OCI-M2 (cell line): ENCODE data around the gene CAND2.
A peak's percentile ranks its signal among the peaks of the same experiment; 100 is the strongest.
"Not testable (repeated sequence)": the region's sequence is repeated elsewhere in the genome, so short reads cannot be mapped to it uniquely, and the experiment has no call there.

ENCODE experiments used
- DNase-seq: peaks from one replicate; lab custom pipeline; 2025; ENCODE audit not compliant: unreplicated experiment; lab: John Stamatoyannopoulos, UW

The CAND2 gene

DNA sequence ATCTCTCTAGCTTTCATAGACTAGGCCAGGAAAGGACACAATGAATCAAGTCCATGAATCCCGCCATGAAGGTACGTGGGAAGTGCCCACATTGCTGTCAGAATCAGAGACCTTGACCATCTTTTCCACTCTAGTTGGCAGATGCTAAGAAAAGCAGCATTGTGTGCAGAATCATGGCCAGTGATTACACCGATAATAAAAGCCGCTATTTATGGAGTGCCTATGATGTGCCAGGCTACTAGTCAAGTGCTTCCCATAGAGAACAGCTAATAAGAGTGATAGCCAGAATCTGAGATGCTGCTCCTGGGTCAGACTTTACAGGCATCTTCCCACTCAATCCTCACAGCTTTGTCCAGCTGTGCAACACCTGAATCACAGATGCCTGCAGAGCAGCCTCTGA lies 58.1 kb downstream of the CAND2 start:
- DNase-seq: no peak

DNA sequence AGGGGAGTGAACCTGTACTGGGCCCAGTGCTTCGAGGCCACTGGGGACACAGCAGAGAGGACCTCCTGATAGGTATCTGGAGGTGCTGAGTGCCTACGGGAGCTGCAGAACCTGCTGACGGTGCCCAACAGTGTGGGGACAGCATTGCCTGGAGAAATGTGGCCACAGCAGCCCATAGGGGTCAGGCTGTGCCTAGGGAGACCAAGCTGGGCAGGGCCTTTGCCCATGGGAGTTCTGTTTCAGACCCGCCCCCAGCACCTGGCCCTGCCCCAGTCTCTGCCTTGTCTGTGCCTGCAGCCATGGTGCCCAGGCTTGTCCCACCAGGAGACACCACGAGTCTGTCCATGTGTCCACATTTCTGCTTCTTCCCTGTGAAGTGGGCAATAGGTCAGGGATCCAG lies 60.1 kb downstream of the CAND2 start:
- DNase-seq: no peak

DNA sequence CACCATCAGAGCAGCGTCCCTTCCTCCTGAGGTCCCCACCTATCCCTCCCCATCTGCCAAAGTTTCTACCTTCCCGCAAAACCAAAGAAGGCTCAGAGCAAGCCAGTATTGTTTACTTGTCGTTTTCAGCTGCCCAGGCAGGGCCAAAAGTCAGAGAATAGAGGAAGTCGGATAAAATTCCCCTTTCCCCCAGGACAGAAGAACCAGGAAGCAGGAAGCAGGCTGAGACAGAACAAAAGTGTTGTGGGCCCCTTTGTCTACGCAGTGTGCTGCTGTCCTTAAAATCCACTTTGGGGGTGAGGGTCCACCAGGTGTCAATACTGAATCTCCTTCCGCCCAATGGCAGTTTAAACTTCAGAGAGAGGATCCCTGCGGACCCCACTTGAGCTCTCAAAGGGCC lies 63.4 kb downstream of the CAND2 start:
- no peak for DNase-seq

DNA sequence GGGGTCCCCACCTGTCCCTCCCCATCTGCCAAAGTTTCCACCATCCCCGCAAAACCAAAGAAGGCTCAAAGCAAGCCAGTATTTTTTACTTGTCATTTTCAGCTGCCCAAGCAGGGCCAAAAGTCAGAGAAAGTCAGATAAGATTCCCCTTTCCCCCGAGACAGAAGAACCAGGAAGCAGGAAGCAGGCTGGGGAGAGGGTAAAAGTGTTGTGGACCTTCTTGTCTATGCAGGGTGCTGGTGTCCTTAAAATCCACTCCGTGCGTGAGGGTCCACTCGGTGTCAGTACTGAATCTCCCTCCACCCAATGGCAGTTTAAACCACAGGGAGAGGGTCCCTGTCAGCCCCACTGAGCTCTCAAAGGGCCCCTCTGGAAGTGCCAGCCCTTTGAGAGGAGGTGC lies 65.1 kb downstream of the CAND2 start:
- DNase-seq: no peak

DNA sequence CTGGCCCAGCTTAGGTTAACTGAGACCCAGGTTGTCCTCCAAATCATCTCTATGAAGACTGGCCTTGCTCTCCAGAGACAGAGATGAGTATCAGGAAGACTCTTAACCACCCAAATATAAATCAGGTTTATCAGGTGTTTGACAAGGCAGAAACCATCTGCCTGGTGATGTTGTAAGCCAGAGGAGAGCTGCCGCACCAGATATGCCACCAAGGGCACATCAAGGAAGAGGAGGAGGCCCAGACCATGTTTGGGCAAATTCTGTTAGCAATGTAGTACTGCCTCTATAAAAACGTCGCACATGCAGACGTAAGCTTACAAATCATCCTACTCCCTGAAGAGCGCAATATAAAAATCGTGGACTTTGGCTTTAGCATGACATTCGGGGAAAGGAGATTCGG lies 65.9 kb downstream of the CAND2 start:
- DNase-seq: no peak

DNA sequence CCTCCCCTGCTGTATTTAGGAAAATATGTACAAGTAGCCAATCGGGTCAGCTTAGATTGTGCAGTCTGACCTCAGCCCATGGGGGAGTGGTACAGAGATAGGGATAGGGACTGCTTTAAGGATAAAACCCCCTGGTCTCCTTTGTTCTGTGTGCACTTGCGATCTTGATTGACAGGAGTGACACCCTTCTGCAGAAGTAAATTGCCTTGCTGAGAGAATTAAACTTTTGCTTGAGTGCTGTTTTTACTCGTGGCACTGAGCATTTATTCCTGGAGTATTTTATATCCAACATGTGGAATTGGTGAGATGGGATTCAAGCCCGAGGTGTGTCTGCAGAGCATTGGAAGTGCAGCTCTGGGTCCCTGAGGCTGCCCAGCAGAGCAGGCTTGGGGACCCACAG lies 68.8 kb downstream of the CAND2 start:
- no peak for DNase-seq

DNA sequence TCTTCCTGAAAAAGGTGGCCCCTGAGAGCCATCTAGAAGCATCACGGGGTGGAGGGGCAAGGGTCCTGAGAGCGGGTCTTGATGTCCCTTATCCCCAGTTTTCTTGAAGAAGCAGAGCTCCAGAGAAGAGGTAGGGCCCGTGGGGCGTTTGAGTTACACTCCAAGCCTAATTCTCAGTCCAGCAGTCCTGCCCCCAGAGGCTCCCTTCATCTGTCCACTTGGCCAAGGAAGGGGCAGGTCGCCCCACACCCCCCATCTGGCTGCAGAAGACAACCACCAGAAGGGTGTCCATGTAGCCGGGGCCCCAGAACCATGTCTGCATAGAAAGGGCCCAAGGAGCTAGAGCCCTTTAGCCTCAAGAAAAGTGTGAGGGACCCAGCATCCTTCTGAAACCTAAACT lies 70.4 kb downstream of the CAND2 start:
- DNase-seq: no peak

DNA sequence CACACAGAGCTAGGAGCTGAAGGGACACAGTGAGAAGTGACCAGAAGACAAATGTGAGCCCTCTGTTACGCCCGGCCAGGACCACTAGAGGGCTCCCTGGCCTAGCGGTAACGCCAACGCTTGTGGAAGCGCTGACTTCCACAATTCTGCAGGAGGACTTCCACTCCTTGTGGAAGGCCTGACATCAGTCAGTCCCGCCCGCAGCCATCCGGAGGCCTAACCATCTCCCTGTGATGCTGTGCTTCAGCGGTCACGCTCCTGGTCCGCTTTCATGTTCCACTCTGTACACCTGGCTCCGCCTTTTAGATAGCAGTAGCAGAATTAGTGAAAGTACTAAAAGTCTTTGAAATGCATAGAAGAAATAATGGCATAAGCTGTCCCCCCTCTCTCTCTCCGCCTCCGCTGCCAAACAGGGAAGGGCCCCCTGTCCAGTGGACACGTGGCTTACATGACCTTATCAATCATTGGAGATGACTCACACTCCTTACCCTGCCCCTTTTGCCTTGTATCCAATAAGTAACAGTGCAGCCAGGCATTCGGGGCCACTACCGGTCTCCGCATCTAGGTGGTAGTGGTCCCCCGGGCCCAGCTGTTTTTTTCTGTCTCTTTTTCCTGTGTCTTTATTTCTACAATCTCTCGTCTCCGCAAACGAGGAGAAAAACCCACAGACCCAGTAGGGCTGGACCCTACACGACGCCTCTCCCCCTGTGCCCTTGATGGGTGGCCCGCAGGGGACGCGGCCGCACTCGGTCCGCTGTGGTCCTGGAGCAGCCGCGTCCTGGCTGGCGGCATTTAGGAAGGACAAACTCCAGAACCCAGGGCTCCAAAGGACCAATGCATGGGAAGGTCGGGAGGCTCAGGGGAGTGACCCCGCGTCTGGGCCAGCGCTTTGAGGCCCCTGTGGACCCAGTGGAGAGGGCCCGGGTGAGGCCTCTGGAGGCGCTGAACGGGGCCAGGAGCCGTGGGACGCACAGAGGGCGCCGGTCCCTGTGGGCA lies 71.9 kb downstream of the CAND2 start:
- peak; percentile 64 for DNase-seq

DNA sequence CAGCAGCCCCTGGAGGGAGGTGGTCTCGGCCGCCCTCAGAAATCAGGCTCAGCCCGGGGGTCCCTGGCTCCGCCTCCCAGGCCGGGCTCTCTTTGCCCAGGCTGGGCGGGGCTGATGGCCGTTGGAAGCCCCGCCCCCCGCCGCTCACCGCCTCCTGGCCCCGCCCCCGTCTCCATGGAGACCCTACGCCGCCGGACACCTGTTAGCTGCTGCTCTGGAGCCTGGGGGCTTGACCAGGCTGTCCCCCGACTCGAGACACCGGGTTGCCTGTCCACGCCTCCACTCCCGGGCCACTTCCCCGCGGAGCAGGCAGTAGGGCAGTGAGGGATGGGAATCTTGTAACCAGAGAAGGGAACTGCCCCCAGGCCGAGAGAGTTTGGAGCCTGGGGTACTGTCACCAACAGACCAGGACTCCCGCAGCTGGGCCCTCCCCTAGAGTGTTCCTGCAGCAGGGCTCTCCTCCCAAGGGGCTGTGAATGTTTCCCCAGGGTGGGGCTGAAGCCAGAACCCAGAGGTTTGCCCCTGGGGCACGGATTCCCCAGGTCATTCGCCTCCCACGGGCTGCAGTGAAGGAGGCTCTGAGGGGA lies 72.6 kb downstream of the CAND2 start:
- no peak for DNase-seq

DNA sequence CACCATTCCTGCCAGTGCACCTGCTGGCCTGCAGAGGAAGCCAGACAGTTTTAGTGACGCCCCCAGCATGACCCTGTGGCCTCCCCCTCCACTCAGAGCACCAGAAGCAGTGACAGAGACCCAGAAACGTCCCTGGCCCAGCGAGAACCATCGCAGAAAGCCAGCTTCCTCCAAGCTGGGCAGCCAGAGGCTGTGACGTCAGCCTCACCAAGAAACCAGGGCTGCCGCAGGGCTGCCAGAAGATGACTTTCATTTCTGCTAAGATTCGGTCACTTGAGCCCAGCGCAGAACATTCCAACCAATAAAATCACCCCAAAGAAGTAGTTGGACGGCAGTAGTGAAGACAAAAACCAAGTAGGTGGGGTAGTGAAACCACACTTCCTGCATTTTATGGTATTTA lies 74.5 kb downstream of the CAND2 start:
- DNase-seq: no peak

DNA sequence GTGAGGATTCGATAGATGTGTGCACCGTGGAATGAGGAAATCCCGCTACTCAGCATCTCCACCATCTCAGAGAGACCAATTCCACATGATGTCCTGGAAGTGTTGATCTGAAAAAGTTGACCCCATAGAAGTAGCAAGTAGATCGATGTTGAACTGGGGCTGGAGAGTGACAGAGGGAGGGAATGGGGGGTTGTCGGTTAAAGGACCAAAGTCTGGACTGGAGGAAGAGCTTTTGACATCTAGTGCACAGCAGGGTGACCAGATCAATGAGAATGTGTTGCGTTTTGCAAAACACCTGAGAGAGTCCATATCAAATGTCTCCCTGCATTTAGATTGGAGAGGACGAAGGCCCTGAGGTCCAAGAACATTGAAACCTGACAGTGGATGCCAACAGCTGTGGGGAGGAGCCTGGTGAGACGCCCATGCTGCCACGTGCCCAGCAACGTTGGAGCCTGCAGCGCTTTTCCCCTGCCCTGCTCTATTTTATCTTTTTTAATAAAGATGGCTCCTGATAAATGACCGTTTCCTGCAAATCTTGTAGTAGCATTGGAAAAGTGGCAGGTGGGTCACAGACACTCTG lies 75.0 kb downstream of the CAND2 start:
- no peak for DNase-seq

DNA sequence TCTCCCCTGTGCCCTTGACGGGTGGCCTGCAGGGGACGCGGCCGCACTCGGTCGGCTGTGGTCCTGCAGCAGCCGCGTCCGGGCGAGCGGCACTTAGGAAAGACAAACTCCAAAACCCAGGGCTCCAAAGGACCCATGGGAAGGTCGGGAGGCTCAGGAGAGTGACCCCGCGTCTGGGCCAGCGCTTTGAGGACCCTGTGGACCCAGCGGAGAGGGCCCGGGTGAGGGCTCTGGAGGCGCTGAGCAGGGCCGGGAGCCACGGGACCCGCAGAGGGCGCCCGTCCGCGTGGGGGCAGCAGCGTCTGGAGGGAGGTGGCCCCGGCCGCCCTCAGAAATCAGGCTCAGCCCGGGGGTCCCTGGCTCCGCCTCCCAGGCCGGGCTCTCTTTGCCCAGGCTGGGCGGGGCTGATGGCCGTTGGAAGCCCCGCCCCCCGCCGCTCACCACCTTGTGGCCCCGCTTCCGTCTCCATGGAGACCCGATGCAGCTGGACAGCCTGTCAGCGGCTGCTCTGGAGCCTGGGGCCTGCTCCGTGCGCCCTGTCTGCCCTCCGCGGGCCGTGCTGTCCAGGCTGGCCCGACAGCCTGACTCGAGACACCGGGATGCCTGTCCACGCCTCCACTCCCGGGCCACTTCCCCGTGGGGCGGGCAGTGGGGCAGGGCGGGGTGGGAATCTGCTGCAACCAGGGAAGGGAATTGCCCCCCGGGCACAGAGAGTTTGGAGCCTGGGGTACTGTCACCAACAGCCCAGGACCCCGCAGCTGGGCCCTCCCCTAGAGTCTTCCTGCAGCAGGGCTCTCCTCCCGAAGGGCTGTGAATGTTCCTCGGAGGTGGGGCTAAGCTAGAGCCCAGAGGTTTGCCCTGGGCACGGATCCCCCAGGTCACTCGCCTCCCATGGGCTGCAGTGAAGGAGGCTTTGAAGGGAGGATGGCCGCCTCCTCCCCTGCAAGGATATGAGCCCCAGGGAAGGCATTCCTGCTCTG lies 79.7 kb downstream of the CAND2 start:
- no peak for DNase-seq

DNA sequence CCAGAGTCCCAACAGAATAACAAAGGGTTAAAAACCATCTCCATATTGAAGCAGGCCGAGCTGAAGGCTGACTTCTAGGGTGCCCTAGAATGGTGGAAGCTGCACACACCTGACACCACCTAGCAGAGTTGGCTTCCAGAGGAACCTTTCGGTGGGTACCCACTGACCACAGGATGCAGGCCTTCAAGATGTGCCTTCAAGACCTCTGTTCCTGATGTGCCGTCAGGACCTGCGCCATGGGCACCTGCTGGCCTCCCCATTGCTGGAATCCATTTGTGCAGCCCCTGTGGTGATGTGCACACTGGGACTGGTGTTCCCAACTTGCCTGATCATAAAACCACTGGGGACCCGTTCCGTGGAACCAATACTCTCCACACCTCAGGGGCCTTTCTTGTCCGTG lies 80.6 kb downstream of the CAND2 start:
- DNase-seq: no peak

DNA sequence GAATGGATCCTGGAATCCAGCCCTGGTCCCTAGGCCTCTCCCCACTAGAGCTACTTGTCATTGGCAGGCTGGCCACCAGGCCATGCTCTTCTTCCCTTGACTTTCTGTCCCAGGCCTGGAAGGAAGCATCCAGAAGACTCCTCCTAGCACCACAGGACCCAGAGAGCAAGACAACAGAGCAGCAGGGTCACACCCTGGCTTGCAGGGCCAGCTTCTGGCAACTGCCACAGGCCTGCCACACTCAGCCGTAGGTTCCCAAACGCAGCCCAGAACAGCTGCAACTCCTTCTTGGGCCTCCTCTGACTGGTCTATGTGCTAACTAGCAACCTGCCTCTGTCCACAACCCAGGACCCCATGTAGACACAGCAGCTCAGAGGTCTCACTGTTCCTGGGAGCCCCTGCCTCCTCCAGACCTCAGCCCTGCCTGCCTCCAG lies 81.7 kb downstream of the CAND2 start:
- no peak for DNase-seq

DNA sequence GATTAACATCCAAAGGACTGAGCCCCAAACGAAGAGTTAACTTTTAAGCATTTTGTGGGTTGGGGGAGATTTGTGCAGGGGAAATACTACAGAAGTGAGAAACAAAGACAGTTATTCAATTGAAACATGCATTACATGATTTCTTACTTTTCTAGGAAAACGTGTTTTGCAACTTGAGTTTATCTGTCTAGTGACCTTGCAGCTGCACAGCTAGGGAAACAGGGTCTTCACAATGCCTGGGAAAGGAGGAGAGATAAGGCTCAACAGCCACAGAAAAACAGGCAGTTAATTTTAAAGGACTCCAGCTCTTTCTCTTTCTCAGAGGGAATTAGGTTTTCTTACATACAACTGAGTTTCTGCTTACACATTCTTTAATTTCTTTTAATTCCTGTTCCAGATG lies 82.3 kb downstream of the CAND2 start:
- DNase-seq: not testable (repeated sequence)

DNA sequence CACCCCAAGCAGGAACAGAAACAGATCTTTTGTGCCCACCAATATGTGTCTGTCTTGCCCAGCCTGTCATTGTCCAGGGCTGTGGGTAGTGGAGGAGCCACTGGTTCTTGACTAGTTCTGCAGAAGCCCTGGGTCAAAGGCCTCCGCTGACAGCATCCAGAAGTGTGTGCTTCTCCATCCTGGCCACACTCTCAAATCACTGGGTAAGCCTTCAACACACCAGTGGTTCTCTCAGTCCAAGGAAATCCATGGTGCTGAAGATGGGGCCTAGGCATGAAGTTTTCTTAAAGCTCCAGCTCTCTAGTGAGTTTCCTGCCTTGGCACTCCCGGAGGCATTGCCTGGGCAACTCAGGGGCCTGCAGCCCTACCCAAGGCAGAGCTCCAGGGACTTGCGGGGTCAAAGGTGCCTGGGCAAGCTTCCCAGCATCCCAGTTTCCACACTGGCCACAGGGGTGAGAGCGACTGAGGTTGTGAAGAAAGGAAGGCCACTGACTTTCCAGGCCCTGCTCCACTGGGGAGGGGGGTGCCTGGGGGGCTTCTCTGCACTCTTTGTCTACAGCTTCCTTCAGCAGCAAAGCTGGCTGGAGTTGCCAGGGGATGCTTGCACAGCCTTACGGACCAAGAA lies 82.8 kb downstream of the CAND2 start:
- DNase-seq: no peak

DNA sequence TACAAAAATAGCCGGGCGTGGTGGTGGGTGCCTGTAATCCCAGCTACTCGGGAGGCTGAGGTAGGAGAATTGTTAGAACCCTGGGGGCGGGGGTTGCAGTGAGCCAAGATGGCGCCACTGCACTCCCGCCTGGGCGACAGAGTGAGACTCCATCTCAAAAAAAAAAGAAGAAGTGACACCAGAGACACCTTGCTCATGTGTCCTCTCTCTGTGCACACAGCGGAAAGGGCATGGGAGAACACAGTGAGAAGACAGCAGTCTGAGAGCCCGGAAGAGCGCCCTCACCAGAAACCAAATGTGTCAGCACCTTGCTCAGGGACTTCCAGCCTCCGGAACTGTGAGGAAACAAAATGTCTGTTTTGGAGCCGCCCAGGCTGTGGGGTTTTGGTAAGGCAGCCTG lies 85.4 kb downstream of the CAND2 start:
- DNase-seq: not testable (repeated sequence)

DNA sequence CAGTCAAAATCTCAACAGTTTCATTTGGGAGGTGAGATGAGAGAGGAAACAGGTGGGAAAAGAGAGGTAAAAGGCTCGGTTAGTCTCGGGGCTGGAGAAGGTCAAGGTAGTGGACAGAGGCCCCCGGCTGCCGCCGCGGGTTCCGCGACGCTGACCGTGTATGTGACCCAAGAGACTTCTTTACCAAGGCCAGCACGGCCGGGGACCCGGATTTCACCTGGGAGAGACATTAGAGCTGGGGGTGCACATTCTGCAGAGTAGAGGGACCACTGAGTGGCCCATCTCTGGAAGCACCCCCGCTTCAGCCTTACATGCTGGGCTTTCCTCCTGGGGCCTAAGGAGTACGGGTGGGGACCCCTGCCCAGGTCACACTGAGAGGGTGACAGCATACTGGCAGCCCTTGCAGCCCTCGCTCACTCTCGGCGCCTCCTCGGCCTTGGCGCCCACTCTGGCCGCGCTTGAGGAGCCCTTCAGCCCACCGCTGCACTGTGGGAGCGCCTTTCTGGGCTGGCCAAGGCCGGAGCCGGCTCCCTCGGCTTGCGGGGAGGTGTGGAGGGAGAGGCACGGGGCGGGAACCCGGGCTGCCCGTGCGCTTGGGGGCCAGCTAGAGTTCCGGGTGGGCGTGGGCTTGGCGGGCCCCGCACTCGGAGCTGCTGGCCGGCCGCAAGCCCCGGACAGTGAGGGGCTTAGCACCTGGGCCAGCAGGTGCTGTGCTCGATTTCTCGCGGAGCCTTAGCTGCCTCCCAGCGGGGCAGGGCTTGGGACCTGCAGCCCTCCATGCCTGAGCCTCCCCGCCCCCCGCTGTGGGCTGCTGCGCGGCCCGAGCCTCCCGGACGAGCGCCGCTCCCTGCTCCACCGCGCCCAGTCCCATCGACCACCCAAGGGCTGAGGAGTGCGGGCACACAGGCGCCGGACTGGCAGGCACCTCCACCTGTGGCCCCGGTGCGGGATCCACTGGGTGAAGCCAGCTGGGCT lies 86.1 kb downstream of the CAND2 start:
- DNase-seq: no peak

DNA sequence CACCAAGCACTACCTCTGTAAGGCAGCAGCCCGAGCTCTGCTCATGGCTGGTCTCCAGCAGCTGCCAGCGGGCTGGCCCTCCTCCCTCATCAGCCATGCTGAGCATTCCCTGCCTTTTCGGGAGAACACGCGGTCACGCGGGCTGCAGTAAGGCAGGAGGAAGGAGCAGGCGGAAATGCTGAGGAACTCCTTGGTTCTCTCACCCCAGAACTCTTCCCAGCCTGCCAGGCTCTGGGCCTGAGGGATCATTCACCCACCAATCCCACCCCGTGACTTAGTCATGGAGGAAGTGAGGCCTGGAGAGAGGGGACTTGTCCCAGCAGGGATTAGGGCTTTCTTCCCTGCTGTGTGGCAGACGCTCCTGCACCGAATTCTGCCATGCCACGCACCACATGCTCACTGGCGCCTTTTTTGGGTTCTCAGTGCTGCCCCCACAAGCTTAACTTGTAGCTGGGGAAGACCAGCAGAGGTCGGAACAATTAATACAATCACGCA lies 87.8 kb downstream of the CAND2 start:
- no peak for DNase-seq
